SK-N-SH (cell line): Measurements from ENCODE around the gene FGD2.

ENCODE experiments used
- CHD2 ChIP-seq: fragments of 150-350 bp; IDR thresholded peaks from 2 replicates; pipeline ENCODE4 v1.6.1; 2018; ENCODE audit warnings: low read length; ENCODE audit not compliant: partially characterized antibody
- CTCF ChIP-seq: fragments of 200-600 bp; sonication (generic); IDR thresholded peaks from 2 replicates; pipeline ENCODE4 v1.6.1; 2017; ENCODE audit warnings: antibody characterized with exemption, mild to moderate bottlenecking, moderate library complexity
- EP300 ChIP-seq, 2 experiments: IDR thresholded peaks; 2 replicates each; pipeline versions ENCODE4 v1.4.0 to v1.6.1; 2012; ENCODE audit warnings: borderline replicate concordance in 1 of 2, low read depth in 1 of 2, low read length in 1 of 2
- EZH2phosphoT487 ChIP-seq: fragments of 200-600 bp; sonication (generic); IDR thresholded peaks from 2 replicates; pipeline ENCODE4 v1.6.1; 2017; ENCODE audit warnings: low read depth, mixed run types, mild to moderate bottlenecking, antibody characterized with exemption, moderate library complexity, borderline replicate concordance
- GABPA ChIP-seq: IDR thresholded peaks from 2 replicates; pipeline ENCODE4 v1.4.0; 2012; ENCODE audit warnings: low read depth, mild to moderate bottlenecking
- MXI1 ChIP-seq: IDR thresholded peaks from 2 replicates; pipeline ENCODE4 v1.6.1; 2012; ENCODE audit warnings: mild to moderate bottlenecking, low read depth, low read length, improper control_type of control experiment
- POLR2AphosphoS5 ChIP-seq: IDR thresholded peaks from 2 replicates; pipeline ENCODE4 v1.6.1; 2012; ENCODE audit warnings: low read depth, low read length
- RAD21 ChIP-seq: IDR thresholded peaks from 2 replicates; pipeline ENCODE4 v1.6.1; 2012; ENCODE audit warnings: mild to moderate bottlenecking, low read length
- REST ChIP-seq: IDR thresholded peaks from 2 replicates; pipeline ENCODE4 v1.6.1; 2012; ENCODE audit warnings: mild to moderate bottlenecking, low read depth, low read length, moderate library complexity
- SIN3A ChIP-seq: IDR thresholded peaks from 2 replicates; pipeline ENCODE4 v1.6.1; 2012; ENCODE audit warnings: low read depth, mild to moderate bottlenecking, low read length, moderate library complexity, borderline replicate concordance
- SMC3 ChIP-seq: IDR thresholded peaks from 2 replicates; pipeline ENCODE4 v1.6.1; 2012; ENCODE audit warnings: low read depth, low read length, improper control_type of control experiment
- TAF1 ChIP-seq: IDR thresholded peaks from 2 replicates; pipeline ENCODE4 v1.6.1; 2012; ENCODE audit warnings: low read depth, mild to moderate bottlenecking, low read length, moderate library complexity, borderline replicate concordance
- TCF12 ChIP-seq: IDR thresholded peaks from 2 replicates; pipeline ENCODE4 v1.4.0; 2012
- ZBTB33 ChIP-seq: IDR thresholded peaks from 2 replicates; pipeline ENCODE4 v1.4.0; 2012; ENCODE audit warnings: low read depth, borderline replicate concordance

GRCh38 chr6:36989264-36989663 lies 16.2 kb upstream of the FGD2 start:
- no peak for TF ChIP-seq CTCF
- TF ChIP-seq TAF1: no peak
- TF ChIP-seq POLR2AphosphoS5: no peak
- TF ChIP-seq SIN3A: no peak
- TF ChIP-seq REST: no peak
- no peak for TF ChIP-seq RAD21
- no peak for TF ChIP-seq MXI1
- no peak for TF ChIP-seq EZH2phosphoT487
- no peak for TF ChIP-seq EP300 (IDR thresholded peaks at IDR 0.05; ENCODE audit: borderline replicate concordance in 1 of 2, low read depth in 1 of 2, low read length in 1 of 2)
- TF ChIP-seq CHD2: no peak
- TF ChIP-seq GABPA: no peak
- no peak for TF ChIP-seq SMC3
- TF ChIP-seq ZBTB33: no peak
- TF ChIP-seq TCF12: no peak
